Activated CD4-positive, alpha-beta T cell treated with anti-CD3 and anti-CD28 coated beads for 24 hours (primary cell): ENCODE measurements around the gene SALL4.
"Not testable (repeated sequence)": the region's sequence is repeated elsewhere in the genome, so short reads cannot be mapped to it uniquely, and the experiment has no call there.

Source experiments
- DNase-seq, 2 donors: peaks; one replicate each; pipeline ENCODE4 v3.0.0-alpha.2; 2020; ENCODE audit warnings: low read depth in 2 of 2

SALL4 gene

DNA sequence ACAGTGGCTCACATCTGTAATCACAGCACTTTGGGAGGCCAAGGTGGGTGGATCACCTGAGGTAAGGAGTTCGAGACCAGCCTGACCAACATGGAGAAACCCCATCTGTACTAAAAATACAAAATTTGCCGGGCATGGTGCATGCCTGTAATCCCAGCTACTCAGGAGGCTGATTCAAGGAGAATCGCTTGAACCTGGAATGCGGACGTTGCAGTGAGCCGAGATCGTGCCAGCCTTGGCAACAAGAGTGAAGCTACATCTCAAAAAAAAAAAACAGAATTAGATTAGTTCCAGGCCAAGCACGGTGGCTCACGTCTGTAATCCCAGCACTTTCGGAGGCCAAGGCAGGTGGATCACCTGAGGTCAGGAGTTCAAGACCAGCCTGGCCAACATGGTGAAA is 36.9 kb downstream of the SALL4 start:
- DNase-seq, result not testable (repeated sequence)

DNA sequence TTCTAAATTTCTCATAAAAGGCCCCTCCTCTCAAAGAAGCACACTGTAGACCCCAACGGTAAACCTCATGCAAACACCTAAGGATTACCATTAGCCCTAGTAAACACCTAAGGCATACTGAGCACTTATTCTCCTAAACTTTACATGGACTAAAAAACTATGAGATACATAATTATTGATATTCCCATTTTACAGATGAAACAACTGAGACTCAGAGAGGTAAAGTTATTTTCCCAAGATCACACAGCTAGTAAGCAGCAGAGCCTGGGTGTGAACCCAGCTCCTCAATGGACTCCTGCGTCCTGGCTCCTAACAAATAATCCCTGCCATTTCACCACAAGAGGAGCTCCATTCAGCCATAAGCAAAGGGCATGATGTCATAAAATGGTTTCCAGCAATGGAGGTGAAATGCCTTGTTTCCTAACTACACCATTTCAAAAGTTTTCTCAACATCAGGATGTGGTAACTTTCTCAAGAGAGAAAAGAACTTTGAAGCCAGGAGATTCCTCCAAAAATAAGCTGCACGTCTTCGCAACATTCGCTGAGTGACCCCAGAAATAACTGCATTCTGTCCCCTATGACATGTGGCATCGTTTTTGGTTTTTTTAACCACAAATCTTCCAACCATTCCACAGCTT is 38.2 kb downstream of the SALL4 start:
- no peak for DNase-seq

DNA sequence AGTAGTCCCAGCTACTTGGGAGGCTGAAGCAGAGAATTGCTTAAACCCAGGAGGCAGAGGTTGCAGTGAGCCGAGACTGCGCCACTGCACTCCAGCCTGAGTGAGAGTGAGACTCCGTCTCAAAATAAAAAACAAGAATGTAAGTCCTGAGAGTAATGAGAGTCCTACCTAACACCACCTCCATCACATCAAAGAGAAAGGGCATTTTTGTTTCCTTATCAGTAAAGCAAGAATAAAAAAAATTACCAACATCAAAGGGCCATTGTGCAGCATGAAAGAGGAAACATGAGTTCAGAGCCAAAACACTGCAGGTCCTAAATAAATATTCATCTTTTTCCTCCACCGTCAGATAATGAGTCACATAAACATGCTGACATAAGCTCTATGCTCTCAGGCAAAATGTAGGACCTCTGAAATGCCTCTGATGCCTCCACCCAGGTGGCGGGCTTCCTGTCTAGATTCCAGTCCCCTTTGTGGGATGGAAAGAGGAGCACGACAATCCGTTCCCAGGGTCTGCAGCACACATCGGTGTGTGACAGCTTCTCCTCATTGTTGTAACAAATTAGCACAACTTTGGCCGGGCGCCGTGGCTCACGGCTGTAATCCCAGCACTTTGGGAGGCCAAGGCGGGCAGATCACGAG is 41.3 kb downstream of the SALL4 start:
- no peak for DNase-seq

DNA sequence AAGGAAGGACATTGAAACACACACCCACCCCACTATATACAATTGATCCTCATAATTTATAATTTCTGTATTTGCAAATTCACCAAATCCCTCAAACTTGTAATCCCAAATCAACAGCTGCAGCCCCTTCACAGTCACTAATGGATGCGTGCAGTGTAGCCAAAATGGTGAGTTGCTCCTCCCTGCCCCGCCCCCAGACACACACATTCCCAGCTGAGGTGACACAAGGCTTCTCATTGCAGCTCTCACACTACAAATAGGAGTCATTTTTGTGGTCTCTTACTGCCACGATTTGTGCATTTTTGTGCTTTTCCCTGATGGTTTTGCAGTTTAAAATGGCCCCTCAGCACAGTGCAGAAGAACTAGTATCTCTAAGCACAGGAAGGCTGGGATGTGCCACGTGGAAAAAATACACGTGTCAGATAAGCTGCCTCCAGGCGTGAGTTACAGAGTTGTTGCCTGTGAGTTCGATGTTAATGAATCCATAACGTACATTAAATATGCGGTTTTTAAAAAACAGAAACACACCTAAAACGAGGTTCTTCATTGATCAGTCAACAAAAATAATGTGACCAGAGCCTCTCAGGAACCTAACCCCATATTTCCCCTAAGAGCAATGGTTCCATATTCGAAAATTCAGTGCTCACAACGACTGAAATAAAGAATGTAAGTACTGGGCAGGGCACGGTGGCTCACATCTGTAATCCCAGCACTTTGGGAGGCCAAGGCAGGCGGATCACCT is 42.4 kb downstream of the SALL4 start:
- DNase-seq, result no peak

DNA sequence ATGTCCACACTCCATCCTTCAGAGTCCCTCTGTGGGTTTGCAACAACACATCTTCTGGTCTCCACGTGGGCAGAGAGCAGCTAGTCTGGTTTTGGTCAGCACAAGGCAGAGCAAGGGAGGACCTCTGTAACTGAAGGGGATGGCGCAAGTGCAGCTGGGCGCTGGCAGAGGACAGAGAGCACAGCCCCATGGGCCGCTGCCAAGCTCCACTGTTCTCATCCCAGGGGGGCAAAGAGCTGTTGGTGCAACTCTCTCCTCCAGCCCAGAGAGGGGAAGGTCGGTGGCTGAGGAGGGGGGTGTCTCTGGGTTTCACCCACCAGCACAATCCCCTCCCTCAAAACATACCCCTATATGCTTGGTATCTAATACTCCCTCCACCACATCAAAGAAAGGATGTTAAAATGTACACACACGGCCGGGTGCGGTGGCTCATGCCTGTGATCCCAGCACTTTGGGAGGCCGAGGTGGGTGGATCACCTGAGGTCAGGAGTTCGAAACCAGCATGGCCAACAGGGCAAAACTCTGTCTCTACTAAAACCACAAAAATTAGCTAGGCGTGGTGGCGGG is 43.3 kb downstream of the SALL4 start:
- no peak for DNase-seq

DNA sequence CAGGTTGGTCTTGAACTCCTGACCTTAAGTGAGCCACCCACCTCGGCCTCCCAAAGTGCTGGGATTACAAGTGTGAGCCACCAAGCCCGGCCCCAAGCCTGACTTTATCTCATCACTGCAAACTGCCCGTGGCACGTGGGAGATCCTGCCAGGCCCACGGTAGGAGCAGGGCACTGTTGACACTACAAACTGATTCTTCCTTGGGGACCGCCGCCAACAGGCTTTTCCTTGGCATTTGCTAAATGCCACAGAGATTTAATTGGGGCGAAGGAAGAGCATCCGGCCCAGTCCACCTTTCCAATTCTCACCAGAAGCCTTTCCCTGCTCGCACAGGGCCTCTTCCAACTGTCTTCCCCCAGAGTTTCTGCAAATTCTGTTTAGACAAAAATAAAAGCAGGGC is 45.1 kb downstream of the SALL4 start:
- no peak for DNase-seq

DNA sequence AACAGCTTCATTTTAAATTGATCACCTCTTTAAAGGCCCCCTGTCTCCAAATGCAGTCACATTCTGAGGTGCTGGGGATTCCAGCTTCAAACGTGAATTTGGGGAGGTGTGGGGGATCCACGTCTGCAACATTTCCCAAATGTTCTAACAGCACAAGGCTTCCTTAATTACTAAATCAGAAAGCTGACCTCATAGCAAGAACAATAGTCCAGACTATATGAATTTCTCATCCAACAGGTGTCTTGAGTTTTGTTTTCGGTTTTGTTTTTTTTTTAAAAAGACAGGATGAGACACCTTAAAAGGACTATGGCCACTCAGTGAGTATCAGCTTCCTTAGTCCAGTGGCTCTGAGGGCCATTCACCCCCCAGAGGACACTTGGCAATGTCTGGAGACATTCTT is 45.7 kb downstream of the SALL4 start:
- no peak for DNase-seq

DNA sequence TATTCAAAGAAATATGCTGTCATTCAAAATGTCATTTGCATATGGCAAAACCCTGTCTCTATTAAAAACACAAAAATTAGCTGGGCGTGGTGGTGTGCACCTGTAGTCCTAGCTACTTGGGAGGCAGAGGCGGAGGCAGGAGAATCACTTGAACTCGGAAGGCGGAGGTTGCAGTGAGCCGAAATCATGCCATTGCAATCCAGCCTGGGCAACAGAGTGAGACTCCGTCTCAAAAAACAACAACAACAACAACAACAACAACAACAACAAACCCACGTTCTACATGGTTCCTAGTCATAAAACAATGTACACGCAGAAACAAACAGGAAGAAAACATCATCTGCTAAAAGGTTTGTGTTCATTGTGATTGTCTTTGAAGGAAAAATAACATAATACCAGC is 49.1 kb downstream of the SALL4 start:
- not testable (repeated sequence) for DNase-seq

DNA sequence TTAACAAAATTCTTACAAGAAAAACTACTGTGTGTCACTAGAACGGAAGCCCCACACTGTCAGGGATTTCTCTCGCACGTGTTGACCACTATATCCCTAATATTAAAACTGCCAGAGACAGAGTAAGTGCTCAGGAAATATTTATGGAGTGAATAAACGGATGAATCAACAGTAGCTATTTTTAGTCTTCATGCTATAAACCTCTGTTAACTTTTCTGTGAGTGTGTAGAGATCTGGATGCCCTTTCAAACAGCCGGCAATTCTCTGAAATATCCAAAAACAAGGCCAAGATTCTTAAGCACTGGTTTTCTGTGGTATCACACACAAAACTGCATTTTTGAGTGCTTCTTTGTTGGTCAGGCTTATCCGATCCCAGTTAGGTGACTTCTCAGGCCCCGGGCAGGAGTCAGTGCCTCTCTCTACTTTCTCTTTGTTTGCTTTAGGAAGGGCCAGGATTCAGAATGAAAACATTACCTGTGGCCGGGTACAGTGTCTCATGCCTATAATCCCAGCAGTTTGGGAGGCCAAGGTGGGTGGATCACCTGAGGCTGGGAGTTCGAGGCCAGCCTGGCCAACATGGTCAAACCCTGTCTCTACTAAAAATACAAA is 49.9 kb downstream of the SALL4 start:
- no peak for DNase-seq

DNA sequence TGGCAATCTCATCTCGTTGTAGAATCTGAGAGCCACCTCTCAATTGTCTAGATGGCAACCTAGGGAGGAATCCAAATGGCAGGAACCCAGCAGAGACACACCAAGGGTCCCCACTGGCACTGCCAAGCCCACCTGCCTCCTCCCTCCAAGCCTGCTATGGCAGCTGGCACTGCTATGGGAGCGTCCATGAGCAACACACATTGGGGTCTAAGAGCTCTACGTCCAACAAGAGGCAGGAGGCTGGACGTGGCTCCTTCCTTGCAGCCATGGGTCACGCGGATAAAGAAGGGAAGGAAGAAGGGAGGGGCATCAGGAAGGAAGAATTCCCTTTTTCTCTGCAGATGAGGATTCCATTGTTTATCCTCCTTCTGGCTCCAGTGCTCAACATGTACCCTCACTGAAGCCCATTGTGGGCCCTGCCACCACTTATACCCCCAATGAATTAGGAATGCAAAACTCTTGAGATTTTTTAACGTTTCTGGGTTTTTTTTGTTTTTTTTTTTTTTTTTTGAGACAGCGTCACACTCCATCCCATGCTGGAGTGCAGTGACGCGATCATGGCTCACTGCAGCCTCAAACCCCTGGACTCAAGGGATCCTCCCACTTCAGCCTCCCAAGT is 51.4 kb downstream of the SALL4 start:
- no peak for DNase-seq

DNA sequence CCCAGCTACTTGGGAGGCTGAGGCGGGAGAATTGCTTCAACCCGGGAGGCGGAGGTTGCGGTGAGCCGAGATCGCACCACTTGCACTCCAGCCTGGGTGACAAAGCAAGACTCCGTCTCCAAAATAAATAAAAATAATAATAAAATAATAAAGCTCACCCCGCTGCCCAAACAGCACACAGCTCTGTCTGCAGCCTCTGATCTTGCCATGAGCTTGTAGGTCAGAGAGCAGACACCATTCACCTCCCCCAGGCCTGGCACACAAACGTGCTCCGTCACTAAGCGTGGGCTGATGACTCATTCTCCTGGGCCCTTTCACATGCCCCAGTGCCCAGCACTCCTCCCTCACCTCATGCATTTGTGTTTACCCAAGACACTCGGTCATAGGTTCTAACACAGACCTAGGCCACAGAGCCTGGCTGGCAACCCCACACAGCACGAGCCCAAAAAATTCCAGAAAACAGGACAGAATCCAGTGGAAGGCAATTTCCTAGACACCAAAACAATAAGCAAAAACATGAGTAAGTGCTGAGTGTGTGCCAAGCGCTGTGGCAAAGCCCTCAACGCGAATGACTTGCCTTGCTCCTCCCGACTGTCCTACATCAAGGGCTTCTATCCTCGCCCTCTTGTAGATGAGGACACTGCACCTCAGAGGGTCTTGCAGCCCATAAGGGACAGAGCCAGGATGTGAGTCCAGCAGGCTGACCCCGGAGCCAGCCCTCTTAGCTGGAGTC is 52.1 kb downstream of the SALL4 start:
- DNase-seq, result peak; percentile 8 to 13

DNA sequence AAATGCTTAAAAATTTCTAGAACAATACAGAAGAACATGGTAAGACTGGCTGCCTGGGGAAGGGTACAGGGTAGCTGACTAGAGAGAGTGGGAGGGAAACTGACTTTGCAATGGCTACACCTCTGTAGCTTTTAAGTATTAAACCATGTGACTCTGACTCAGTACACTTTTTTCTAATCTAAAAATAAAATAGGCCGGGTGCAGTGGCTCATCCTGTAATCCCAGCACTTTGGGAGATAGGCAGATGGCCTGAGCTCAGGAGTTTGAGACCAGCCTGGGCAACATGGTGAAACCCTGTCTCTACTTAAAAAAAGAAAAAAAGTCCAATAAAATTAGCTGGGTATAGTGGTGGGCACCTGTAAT is 52.7 kb downstream of the SALL4 start:
- DNase-seq, result no peak

DNA sequence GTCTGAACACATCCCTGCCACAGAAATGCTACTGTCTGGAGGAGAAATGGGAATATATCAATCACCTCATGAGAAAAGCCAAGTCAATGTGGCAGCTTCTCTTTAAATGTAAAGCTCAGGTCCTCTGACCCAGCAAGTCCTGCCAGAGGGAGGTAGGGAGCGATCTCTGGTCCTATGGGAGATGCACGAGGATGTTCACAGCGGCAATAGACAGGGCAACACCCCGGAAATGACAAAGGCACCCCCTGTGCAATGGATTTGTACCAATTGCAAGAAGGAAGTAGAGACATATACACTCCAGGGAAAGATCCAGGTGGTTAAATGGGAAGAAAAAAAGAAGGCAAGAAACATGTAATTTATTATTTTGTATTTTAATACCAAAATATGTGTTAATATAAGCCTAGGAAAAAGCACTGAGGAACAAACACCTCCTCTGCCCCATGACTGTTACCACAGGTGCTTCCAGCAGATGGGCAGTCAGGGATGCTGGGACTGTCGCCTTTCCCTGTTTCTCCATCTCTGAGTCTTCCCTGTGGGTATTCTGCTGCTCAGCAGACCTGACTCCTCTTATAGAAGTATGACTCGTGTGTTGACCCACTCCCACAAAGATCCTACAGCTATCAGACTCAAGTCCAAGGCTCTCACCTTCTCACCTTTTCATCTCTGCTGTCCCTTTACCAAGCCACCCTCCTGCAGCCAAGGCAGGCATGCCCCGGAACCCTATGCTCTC is 55.0 kb downstream of the SALL4 start:
- DNase-seq, result no peak

DNA sequence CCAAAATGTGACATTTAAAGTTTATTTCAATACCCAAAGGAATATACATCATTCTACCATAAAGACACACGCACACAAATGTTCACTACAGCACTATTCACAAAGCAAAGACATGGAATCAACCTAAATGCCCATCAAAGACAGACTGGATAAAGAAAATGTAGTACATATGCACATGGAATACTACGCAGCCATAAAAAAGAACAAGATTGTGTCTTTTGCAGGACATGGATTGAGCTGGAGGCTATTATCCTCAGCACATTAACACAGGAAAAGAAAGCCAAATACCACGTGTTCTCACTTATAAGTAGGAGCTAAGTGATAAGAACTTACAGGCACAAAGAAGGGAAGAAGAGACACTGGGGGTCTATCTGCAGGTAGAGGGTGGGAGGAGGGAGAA is 56.5 kb downstream of the SALL4 start:
- no peak for DNase-seq

DNA sequence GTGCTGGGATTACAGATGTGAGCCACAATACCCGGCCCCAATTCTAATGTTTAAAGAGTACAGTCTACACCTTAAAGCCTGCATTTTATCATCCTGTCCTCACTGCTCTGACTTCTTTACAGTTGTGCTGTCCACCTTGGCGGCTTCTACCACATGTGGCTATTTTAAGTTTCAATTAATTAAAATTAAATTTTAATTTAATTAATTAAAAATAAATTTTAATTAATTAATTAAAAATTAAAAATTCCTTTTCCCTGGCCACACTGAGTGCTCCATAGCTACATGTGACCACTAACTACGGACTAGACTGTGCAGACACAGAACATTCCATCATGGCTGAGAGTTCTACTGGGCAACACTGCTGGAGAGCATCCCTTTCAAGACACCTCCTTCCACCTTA is 61.5 kb downstream of the SALL4 start:
- DNase-seq, result no peak

DNA sequence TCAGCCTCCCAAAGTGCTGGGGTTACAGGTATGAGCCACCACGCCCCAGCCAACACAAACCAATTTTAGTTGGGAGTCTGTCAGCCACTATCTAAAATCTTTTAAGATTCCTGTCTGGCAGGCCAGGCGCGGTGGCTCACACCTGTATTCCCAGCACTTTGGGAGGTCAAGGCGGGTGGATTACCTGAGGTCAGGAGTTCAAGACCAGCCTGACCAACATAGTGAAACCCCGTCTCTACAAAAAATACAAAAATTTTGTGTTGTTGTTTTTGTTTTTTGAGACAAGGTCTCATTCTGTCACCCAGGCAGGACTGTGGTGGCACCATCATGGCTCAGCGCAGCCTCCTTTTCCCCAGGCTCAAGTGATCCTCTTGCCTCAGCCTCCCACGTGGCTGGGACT is 62.0 kb downstream of the SALL4 start:
- DNase-seq, result not testable (repeated sequence)

DNA sequence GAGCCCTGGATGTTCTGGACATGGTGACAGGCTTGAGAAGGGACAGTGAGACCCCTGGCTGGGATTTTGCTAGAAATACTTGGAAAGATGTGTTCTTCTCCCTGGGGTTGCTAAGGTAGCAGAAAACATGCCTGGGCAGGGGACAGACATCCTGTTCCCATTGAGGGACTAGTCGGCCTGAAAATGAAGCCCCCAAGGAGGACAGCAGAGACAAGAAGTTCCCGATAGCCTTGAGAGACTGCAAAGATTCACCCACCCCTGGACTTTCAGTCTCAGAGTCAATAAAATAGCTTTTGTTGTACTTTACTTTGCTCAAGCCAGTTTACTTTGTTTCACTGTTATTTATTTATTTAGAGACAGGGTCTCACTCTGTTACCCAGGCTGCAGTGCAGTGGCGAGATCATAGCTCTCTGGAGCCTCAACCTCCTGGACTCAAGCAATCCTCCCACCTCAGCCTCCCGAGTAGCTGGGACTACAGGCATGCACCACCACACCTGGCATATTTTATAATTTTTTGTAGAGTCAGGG is 62.5 kb downstream of the SALL4 start:
- DNase-seq, result no peak

DNA sequence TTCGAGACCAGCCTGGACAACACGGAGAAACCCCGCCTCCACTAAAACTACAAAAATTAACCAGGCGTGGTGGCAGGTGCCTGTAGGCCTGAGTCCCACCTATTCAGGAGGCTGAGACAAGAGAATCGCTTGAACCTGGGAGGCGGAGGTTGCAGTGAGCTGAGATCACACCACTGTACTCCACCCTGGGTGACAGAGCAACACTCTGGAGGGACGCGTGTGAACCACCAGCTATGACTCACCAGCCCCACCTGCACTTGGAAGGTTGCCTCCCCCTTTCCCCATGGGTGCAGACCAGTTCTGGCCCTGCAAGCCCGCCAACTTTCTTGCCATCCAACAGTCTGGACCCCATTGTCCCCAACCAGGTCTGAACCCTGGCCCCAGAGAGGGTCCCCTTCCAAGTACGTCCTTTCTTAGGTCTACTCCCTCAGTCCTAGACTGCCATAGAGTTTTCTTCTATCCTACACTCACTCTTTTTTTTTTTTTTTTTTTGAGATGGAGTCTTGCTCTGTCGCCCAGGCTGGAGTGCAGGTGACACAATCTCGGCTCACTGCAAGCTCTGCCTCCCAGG is 63.4 kb downstream of the SALL4 start:
- no peak for DNase-seq

DNA sequence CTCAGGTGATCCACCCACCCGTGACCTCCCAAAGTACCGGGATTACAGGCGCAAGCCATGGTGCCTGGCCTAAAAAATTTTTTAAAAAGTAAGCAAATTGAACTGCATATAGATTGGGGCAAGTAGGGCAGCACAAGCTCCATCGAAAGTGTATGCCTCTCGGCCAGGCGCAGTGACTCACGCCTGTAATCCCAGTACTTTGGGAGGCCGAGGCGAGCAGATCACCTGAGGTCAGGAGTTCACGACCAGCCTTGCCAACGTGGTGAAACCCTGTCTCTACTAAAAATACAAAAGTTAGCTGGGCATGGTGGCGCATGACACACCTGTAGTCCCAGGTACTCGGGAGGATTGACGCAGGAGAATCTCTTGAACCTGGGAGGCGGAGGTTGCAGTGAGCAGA is 64.1 kb downstream of the SALL4 start:
- DNase-seq, result not testable (repeated sequence)

DNA sequence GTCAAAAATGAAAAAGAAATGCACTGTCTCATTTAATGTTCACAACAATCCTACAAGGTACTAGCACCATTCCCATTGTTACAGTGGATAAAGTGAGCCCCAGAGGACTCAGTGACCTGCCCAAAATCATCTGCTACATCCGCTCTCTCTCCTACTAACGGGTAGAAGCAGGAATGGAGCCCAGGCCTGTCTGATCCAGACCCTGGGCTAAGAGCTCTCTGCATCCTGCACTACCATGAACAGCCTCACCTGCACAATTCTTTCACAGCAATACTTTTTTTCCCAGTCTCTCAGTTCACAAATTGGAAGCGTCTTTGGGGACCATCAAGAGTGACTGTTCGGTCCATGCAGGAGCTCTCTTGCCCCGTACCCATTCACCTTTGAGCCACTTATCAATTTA is 65.4 kb downstream of the SALL4 start:
- no peak for DNase-seq
